A673 (cell line): ENCODE measurements around the gene ZGLP1.

Experiments
- CTCF ChIP-seq: fragments of 300-800, 200-600 bp; sonication (generic); conservative IDR thresholded peaks from 2 replicates; pipeline ENCODE4 v1.5.1; 2017; ENCODE audit warnings: low read depth, mild to moderate bottlenecking, antibody characterized with exemption, low read length, moderate library complexity, mixed read lengths
- EZH2 ChIP-seq: fragments of 200-600 bp; sonication (generic); IDR thresholded peaks from 2 replicates; pipeline ENCODE4 v1.6.1; 2017; ENCODE audit warnings: borderline replicate concordance, low read depth, mild to moderate bottlenecking, mixed read lengths, antibody characterized with exemption, low read length; ENCODE audit not compliant: poor library complexity, severe bottlenecking

GRCh38 chr19:10284065-10284959, 25.3 kb downstream of the ZGLP1 start:
- TF ChIP-seq EZH2 (no peak), CTCF (no peak)
